ENCODE measurements around the gene CFAP20DC. TPM values are rescaled to one million over a fixed set of nuclear protein-coding genes. Genes with fewer than 3 reads are reported as not detected.
"Not testable (repeated sequence)": the region's sequence is repeated elsewhere in the genome, so short reads cannot be mapped to it uniquely, and the experiment has no call there.

Gene CFAP20DC
- total RNA-seq, 1 experiment from 2014 or later: 0.11 TPM

DNA sequence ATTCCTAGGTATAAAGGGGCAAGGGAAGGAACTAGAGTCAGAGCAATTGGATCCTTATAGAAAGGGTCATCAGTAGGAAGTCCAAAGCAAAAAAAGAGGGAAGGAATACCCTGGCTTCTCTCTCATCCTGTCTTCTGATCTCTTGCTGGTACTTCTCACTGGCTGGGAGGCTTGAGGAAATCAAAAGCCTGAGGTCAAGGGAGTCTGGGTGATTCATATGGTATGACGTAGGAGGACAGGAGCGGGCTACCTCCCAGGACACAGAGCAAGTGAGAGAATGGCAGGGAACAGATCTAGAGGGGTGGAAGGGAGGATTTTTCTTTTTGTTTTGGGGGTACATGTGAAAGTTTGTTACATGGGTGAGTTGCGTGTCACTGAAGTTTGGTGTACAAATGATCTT, 76.0 kb downstream of the CFAP20DC start:
- Histone ChIP-seq H3K79me2 (ENCODE audit: low read length) (no peaks in the 10 kb centered on the region), H3K9ac (ENCODE audit: low read length) (no peak overlapping the region), H4K20me1 (ENCODE audit: insufficient read depth, low read depth, low read length) (no peaks in the 10 kb centered on the region), H3K9me3 (ENCODE audit: low read length) (no peaks in the 10 kb centered on the region), H3K36me3 (ENCODE audit: insufficient read depth, low read length) (no peaks in the 10 kb centered on the region), H3K4me1 (ENCODE audit: low read length) (no peaks in the 10 kb centered on the region), H3K27me3 (ENCODE audit: low read length) (no peaks in the 10 kb centered on the region), H3K4me2 (ENCODE audit: low read depth, low read length, poor library complexity, severe bottlenecking) (no peak overlapping the region), H3K9me2 (replicated peaks; ENCODE audit: insufficient read depth, low read length) (no peaks in the 10 kb centered on the region), H2AFZ (ENCODE audit: low read length) (no peak overlapping the region), H3K27ac (ENCODE audit: low read length) (no peak overlapping the region), H3K4me3 (ENCODE audit: low read length) (no peak overlapping the region)
- no peak for DNase-seq

DNA sequence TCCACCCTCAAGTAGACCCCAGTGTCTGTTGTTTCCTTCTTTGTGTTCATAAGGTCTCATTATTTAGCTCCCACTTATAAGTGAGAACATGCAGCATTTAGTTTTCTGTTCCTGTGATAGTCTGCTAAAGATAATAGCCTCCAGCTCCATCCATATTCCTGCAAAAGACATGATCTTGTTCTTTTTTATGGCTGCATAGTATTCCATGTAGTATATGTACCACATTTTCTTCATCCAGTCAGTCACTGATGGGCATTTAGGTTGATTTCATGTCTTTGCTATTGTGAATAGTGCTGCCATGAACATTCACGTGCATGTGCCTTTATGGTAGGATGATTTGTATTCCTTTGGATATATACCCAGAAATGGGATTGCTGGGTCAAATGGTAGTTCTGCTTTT, 82.0 kb downstream of the CFAP20DC start:
- H3K27me3 ChIP-seq (ENCODE audit: low read length); H3K4me2 ChIP-seq (ENCODE audit: low read depth, low read length, poor library complexity, severe bottlenecking); H3K9me2 ChIP-seq (replicated peaks; ENCODE audit: insufficient read depth, low read length); H3K9ac ChIP-seq (ENCODE audit: low read length); H3K27ac ChIP-seq (ENCODE audit: low read length); H3K4me3 ChIP-seq (ENCODE audit: low read length); H3K4me1 ChIP-seq (ENCODE audit: low read length); H3K36me3 ChIP-seq (ENCODE audit: insufficient read depth, low read length); H3K9me3 ChIP-seq (ENCODE audit: low read length); H2AFZ ChIP-seq (ENCODE audit: low read length); DNase-seq; H3K79me2 ChIP-seq (ENCODE audit: low read length); H4K20me1 ChIP-seq (ENCODE audit: insufficient read depth, low read depth, low read length): not testable (repeated sequence)

DNA sequence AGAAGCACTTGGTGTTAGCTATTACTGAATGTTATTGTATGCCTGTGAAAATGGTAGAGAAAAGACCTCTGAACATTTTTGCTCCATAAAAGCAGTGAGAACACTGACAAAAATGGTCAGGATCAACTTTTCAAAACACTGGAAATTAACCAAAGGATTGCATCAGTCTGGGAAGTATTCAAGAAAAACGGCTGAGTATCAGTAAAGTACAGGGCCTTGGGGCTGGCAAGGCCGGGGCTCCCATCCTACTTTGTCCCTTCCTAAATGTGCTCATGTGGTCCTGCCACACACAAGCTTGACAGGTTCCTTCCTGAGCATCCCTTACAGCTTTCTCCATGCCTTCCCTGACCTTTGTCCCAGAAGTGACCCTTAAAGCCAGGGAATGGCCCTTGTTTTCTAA, 84.0 kb downstream of the CFAP20DC start:
- Histone ChIP-seq H3K9ac (ENCODE audit: low read length) (no peak overlapping the region), H3K36me3 (ENCODE audit: insufficient read depth, low read length) (no peaks in the 10 kb centered on the region), H3K9me2 (replicated peaks; ENCODE audit: insufficient read depth, low read length) (no peaks in the 10 kb centered on the region), H4K20me1 (ENCODE audit: insufficient read depth, low read depth, low read length) (no peaks in the 10 kb centered on the region), H3K4me1 (ENCODE audit: low read length) (no peaks in the 10 kb centered on the region), H3K27me3 (ENCODE audit: low read length) (no peaks in the 10 kb centered on the region), H3K27ac (ENCODE audit: low read length) (no peak overlapping the region), H2AFZ (ENCODE audit: low read length) (no peak overlapping the region), H3K4me3 (ENCODE audit: low read length) (no peak overlapping the region), H3K4me2 (ENCODE audit: low read depth, low read length, poor library complexity, severe bottlenecking) (no peak overlapping the region), H3K79me2 (ENCODE audit: low read length) (no peaks in the 10 kb centered on the region), H3K9me3 (ENCODE audit: low read length) (no peaks in the 10 kb centered on the region)
- DNase-seq: no peak

GRCh38 chr3:58963928-58964503, 85.8 kb downstream of the CFAP20DC start:
- Histone ChIP-seq H3K9me2 (replicated peaks; ENCODE audit: insufficient read depth, low read length) (no peaks in the 10 kb centered on the region), H3K4me2 (ENCODE audit: low read depth, low read length, poor library complexity, severe bottlenecking) (no peak overlapping the region), H3K9ac (ENCODE audit: low read length) (no peak overlapping the region)

GRCh38 chr3:58962816-58963215, 87.0 kb downstream of the CFAP20DC start:
- Histone ChIP-seq H3K4me3 (ENCODE audit: low read length) (no peak overlapping the region), H3K79me2 (ENCODE audit: low read length) (no peaks in the 10 kb centered on the region), H3K27ac (ENCODE audit: low read length) (no peak overlapping the region), H3K27me3 (ENCODE audit: low read length) (no peaks in the 10 kb centered on the region), H4K20me1 (ENCODE audit: insufficient read depth, low read depth, low read length) (no peaks in the 10 kb centered on the region), H3K9ac (ENCODE audit: low read length) (no peak overlapping the region), H3K9me3 (ENCODE audit: low read length) (no peaks in the 10 kb centered on the region), H3K4me2 (ENCODE audit: low read depth, low read length, poor library complexity, severe bottlenecking) (no peak overlapping the region), H3K36me3 (ENCODE audit: insufficient read depth, low read length) (no peaks in the 10 kb centered on the region), H2AFZ (ENCODE audit: low read length) (no peak overlapping the region), H3K4me1 (ENCODE audit: low read length) (no peaks in the 10 kb centered on the region), H3K9me2 (replicated peaks; ENCODE audit: insufficient read depth, low read length) (no peaks in the 10 kb centered on the region)
- DNase-seq: no peak

More at GRCh38 chr3:58963928-58964503, 85.8 kb downstream of the CFAP20DC start:
- H3K27me3 ChIP-seq (ENCODE audit: low read length): no peaks in the 10 kb centered on the region
- no peaks in the 10 kb centered on the region for H3K4me1 ChIP-seq (ENCODE audit: low read length)
- H2AFZ ChIP-seq (ENCODE audit: low read length): no peak overlapping the region
- H3K4me3 ChIP-seq (ENCODE audit: low read length): no peak overlapping the region
- no peaks in the 10 kb centered on the region for H3K36me3 ChIP-seq (ENCODE audit: insufficient read depth, low read length)
- no peaks in the 10 kb centered on the region for H3K79me2 ChIP-seq (ENCODE audit: low read length)
- no peak for DNase-seq
- H3K27ac ChIP-seq (ENCODE audit: low read length): no peak overlapping the region
- no peaks in the 10 kb centered on the region for H3K9me3 ChIP-seq (ENCODE audit: low read length)
- H4K20me1 ChIP-seq (ENCODE audit: insufficient read depth, low read depth, low read length): no peaks in the 10 kb centered on the region

DNA sequence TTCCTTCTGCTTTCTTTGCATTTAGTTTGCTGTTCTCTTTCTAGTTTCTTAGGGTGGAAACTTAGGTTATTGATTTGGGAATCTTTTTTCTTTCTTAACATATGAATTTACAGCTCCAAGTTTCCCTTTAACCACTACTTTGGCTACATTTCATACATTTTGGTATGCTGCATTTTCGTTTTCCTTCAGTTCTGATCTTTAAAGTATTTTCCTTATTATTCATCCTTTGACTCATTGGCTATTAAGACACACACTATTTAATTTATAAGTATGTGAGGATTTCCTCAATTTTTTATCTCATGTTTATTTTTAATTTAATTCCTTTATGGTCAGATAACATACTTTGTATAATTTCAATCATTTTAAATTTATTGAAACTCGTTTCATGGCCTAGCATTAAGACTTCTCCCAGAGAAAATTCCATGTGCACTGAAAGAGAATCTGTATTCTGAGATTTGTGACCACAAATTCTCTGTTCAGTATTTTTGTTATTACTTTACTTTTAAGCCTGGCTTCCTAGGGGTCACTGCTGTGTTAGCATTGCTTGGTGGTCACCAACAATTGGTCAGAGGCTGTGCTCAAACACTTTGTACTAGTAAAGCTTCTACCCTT, 87.7 kb downstream of the CFAP20DC start:
- Histone ChIP-seq H4K20me1 (ENCODE audit: insufficient read depth, low read depth, low read length) (no peaks in the 10 kb centered on the region), H3K27ac (ENCODE audit: low read length) (no peak overlapping the region), H2AFZ (ENCODE audit: low read length) (no peak overlapping the region), H3K9me2 (replicated peaks; ENCODE audit: insufficient read depth, low read length) (no peaks in the 10 kb centered on the region; the same call in 1 of the 2 replicates), H3K4me3 (ENCODE audit: low read length) (no peak overlapping the region), H3K4me1 (ENCODE audit: low read length) (no peaks in the 10 kb centered on the region), H3K9me3 (ENCODE audit: low read length) (no peaks in the 10 kb centered on the region), H3K4me2 (ENCODE audit: low read depth, low read length, poor library complexity, severe bottlenecking) (no peak overlapping the region), H3K9ac (ENCODE audit: low read length) (no peak overlapping the region), H3K27me3 (ENCODE audit: low read length) (no peaks in the 10 kb centered on the region), H3K79me2 (ENCODE audit: low read length) (no peaks in the 10 kb centered on the region), H3K36me3 (ENCODE audit: insufficient read depth, low read length) (no peaks in the 10 kb centered on the region)
- no peak for DNase-seq

- no peak overlapping the region for H2AFZ ChIP-seq (ENCODE audit: low read length)
- H4K20me1 ChIP-seq (ENCODE audit: insufficient read depth, low read depth, low read length): no peaks in the 10 kb centered on the region
These were observed 94.5 kb downstream of the CFAP20DC start for GRCh38 chr3:58955308-58955707.

GRCh38 chr3:58953288-58953687, 96.5 kb downstream of the CFAP20DC start:
- no peaks in the 10 kb centered on the region for H3K4me1 ChIP-seq (ENCODE audit: low read length)
- DNase-seq: no peak

More at GRCh38 chr3:58955308-58955707, 94.5 kb downstream of the CFAP20DC start:
- no peak overlapping the region for H3K4me2 ChIP-seq (ENCODE audit: low read depth, low read length, poor library complexity, severe bottlenecking)
- H3K27ac ChIP-seq (ENCODE audit: low read length): no peak overlapping the region
- no peak overlapping the region for H3K9ac ChIP-seq (ENCODE audit: low read length)
- no peaks in the 10 kb centered on the region for H3K79me2 ChIP-seq (ENCODE audit: low read length)
- H3K4me3 ChIP-seq (ENCODE audit: low read length): no peak overlapping the region
- H3K9me2 ChIP-seq (replicated peaks; ENCODE audit: insufficient read depth, low read length): no peaks in the 10 kb centered on the region; the same call in 1 of the 2 replicates
- no peaks in the 10 kb centered on the region for H3K9me3 ChIP-seq (ENCODE audit: low read length)
- H3K4me1 ChIP-seq (ENCODE audit: low read length): no peaks in the 10 kb centered on the region
- H3K27me3 ChIP-seq (ENCODE audit: low read length): no peaks in the 10 kb centered on the region
- H3K36me3 ChIP-seq (ENCODE audit: insufficient read depth, low read length): no peaks in the 10 kb centered on the region
- no peak for DNase-seq

More at GRCh38 chr3:58953288-58953687, 96.5 kb downstream of the CFAP20DC start:
- Histone ChIP-seq H3K4me3 (ENCODE audit: low read length) (no peak overlapping the region), H3K4me2 (ENCODE audit: low read depth, low read length, poor library complexity, severe bottlenecking) (no peak overlapping the region), H3K27ac (ENCODE audit: low read length) (no peak overlapping the region), H3K9ac (ENCODE audit: low read length) (no peak overlapping the region), H4K20me1 (ENCODE audit: insufficient read depth, low read depth, low read length) (no peaks in the 10 kb centered on the region), H3K36me3 (ENCODE audit: insufficient read depth, low read length) (no peaks in the 10 kb centered on the region), H3K9me2 (replicated peaks; ENCODE audit: insufficient read depth, low read length) (no peaks in the 10 kb centered on the region; the same call in 1 of the 2 replicates), H3K79me2 (ENCODE audit: low read length) (no peaks in the 10 kb centered on the region), H3K9me3 (ENCODE audit: low read length) (no peaks in the 10 kb centered on the region), H2AFZ (ENCODE audit: low read length) (no peak overlapping the region), H3K27me3 (ENCODE audit: low read length) (no peaks in the 10 kb centered on the region)
